SK-N-MC (cell line): ENCODE results near the gene CDC34.

Source experiments
- EZH2 ChIP-seq: fragments of 200-600 bp; sonication (generic); IDR thresholded peaks from one replicate; pipeline ENCODE4 v1.6.1; 2017; ENCODE audit warnings: antibody characterized with exemption
- POLR2AphosphoS5 ChIP-seq: IDR thresholded peaks from 2 replicates; pipeline ENCODE4 v1.6.1; 2012; ENCODE audit warnings: mild to moderate bottlenecking, low read depth, low read length, borderline replicate concordance

DNA sequence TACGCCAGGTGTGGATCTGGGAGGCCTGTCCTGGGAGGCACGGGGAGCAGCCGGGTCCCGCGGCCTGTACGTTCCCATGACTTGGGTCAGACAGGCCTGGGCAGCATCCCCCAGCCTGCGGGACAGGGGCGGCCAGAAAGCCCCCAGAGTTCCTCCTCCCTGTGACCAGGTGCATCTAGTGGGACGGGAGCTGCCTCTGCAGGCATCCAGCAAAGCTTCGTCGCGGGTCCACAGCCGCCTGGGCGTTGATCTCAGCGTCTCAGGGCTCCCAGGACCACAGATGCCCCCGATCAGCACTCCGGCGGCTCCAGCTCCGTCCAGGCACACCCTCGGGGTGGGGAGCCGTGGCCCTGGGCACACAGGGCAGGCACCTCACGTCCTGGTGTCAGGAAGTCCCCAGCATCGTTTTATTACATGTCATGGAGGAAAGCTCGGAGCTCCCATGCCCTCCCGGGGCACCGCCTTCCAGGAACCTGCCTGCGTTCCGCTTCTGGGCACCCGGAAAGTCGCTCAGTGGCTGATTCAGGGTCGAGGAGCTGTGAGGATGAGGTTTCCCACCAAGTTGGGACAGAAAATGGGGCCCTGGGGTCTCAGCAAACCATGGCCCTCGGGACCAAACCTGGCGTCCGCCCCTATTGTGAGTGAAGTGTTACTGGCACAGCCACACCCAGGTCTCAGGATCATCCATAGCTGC, 10.8 kb downstream of the CDC34 start:
- TF ChIP-seq EZH2 (no peak), POLR2AphosphoS5 (no peak)
